GM21515 (cell line): Measurements from ENCODE around the gene PHF21A.

Experiments
- ATAC-seq: cut with Tn5 transposase; IDR thresholded peaks from one replicate; pipeline ENCODE4 v1.9.1; 2021; ENCODE audit not compliant: unreplicated experiment

The PHF21A gene

DNA sequence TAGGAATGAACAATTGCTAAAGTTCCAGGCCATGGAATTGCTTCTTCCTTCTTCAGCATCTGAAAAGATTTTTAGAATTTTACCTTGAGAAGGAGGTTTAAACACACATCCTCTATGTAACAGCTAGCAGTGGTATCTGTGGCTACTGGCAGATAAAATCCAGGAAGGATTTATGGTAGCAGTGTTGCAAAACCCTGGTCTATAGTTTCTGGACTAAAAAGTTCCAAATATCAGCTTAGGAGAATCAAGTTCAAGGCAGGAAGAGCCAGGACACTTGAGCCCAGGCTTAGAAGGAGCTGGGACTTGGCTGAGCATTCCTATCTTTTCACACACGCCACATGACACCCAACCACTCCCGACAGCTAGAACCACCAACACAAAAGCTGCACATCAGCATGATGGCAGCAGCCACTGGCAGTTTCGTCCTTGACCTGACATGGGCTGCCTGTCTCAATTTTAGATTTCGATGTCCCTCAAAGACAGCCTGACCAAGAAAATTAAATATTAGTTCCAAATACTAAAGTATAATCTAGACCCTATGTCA is 184.7 kb downstream of the PHF21A start:
- no peak for ATAC-seq

DNA sequence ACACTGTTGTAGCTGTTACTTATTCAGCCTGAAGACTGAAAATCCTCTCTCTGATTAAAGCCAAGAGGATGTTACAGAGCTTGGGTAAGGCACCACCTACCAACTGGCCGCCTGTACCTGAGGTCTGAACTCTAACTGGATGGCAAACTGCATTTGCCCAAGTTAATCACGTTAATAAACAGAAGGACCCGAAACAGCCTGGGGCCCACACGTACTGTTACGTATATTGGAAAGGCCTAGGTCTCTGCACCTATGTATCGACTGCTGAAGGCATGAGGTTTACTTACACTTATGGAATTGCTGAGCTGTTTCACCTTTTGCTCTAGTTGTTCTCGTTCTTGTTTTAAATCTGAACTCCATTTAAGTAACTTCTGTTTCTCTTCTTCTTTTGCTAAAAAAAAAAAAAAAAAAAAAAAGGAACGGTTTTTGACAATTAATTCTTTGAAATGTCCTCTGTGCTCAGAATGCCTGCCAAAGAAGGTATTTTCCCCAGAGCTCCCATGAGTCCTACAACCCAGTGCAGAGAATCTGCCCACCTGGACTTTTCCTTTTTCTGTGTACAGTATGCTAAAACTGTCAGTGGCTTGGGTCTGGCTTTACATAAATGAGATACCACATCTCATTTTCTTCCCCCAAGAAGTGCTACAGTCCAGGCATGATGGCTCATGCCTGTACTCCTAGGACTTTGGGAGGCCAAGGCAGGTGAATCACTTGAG is 185.7 kb downstream of the PHF21A start:
- no peak for ATAC-seq

DNA sequence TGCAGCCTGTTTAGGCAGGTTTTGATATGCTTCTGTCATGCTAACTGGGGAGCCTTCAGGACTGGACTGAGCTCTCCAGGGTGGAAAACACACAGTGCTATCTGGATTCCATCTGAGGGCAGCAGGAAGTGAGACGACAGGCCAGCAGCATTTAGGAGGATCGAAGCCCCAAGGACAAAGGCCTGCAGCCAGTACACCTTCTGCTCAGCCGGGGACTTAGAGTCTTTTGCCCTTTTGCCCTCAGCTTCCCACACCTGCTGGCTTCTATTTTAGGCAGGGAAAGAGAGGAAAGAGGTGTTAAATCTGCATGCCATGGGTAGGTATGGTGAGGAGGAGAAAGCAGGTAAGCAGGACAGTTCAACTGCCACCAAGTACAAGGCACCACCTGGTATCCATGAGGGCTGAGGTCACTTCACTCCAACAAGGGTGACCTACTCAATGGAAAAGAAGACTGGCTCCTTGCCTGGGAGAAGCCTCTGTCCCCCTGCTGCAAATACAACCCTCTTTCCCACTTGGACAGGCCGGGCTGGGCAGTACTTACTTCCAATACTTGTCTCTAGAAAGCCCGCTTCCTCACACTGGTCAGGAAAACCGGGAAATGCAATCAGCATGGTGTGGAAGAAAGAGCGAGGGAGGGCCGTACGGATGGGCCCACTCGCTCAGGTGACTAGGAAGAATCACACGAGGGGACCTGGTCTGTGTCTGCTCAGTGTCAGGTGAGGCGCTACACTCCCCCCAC is 186.5 kb downstream of the PHF21A start:
- no peak for ATAC-seq

DNA sequence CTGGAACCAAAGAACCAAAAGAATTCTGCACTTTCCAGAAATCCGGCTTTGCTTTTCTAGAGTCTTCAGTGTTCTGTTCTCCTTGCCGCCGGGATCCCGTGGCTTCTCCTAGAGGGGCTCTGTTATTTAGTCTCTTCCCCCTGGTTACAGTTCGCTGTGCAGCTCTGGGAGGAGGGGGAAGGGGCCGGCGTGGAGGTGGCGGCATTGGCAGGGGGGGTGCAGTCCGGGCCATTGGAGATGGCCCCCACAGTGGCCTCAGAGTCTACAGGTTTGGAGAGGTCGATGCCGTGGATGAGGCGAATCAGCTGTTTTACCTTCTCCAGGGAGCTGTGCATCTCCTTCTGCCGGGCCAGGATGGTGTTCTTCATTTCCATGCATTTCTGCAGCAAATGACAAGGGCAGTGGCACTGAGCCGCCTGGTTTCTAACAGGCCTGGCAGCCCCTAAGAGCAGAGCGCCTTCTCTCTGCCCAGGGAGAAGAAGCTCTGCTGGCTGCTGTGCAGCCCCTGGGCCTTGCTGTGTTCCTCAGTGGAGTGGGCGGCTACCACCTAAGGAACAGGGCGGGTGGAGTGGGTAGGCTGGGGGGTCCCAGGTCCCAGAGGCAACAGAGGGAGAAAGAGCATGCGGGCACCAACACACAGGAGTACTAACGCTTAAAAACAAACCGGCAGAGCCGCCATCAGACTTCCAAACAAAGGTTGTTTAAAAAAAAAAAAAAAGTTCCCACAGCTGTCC is 187.2 kb downstream of the PHF21A start:
- ATAC-seq = no peak

DNA sequence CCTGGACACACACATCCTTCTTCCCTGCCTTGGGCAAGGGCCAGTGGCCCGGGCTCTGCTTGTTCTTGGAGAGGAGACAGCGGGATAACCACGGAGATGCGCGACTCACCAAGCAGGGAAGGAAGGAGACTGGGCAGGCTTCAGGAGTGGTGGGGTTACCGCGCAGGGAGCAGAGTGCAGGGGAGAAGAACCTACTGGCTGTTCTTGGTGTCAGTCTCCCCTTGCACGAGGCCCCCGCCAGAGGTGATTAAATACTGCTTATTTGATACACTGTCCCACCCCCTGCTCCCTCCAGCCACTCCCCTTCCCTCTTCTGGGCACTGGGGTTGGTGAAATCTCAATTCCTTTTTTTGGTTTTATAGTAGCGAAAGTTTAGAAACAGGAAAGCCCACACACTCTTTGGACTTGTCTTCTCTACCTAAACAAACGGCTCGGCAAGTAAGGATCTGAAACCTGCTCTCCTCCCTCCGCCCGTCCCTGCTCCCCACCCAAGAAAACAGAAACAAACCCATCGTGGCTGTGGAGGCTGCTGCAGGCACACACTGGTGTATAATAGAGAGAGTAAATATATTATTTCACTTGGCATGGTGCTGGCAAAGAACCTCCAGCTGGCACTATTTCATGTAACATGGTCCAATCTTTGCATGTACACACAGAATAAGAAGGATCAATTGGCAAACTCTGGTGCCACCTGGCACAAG is 188.0 kb downstream of the PHF21A start:
- peak; percentile 30 for ATAC-seq

DNA sequence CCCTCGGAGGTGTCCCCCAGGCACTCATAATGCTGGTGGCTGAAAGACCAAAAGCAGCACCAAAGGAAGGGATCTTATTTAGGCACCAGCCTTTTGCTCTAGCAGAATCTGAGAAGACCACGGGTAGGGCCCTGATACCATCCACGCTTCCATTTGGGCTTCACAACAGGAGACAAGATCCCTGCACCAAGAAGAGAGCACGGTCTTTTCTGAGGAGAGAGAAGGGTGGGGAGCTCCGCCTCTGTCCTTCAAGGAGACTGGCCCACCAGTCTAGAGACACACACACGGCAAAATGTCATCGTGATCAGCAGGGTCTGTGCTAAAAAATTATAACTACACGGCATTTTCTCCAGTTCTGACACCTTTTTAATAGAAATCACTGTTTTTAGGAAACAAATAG is 189.0 kb downstream of the PHF21A start:
- no peak for ATAC-seq

DNA sequence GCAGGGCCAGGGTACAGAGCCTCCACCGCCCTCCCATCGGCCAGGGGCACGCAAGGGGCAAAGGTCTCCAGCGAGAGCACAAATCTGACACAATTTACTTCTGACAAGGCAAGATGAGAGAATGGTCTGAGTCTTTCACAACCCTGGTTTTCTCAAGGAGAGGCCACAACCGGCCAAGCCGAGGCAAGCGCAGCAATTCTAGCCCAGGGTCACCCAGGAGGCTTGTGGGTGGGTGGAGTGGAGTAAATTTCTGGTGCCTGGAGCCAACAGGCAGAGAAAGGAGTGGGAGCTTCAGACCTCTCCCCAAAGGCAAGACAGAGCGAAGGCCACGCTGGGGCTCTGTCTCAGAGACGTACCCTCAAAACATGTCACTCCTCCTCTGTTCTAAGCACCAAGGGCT is 189.5 kb downstream of the PHF21A start:
- ATAC-seq = no peak

DNA sequence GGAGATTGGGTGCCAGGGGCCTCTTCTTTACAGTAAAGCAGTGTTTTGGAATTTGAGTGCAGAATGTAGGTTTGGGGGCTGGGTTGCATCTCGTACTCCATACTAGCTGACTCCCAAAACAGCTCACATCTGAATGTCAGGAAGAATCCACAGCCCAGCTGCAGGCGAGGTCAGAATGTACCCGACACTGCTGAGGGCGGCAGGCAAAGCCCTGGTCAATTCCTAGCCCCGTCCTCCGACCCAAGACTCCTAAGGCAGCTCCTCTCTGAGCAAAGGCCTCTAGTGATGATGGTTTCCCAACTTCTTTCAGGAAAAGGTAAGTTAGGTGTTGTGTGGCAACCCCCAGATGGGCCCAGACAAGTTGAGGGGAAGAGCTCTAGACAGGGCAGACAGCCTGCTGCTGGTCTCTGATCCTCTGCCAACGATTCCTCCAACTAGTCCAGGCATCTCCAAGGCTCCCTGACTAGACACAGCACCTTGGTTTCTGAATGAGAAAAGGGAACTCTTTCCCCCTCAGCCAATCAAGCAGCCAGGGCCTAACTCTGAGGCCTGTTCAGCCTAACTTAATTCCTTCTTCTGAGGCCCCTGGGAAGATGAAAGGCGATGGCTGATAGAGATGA is 190.2 kb downstream of the PHF21A start:
- ATAC-seq = no peak

DNA sequence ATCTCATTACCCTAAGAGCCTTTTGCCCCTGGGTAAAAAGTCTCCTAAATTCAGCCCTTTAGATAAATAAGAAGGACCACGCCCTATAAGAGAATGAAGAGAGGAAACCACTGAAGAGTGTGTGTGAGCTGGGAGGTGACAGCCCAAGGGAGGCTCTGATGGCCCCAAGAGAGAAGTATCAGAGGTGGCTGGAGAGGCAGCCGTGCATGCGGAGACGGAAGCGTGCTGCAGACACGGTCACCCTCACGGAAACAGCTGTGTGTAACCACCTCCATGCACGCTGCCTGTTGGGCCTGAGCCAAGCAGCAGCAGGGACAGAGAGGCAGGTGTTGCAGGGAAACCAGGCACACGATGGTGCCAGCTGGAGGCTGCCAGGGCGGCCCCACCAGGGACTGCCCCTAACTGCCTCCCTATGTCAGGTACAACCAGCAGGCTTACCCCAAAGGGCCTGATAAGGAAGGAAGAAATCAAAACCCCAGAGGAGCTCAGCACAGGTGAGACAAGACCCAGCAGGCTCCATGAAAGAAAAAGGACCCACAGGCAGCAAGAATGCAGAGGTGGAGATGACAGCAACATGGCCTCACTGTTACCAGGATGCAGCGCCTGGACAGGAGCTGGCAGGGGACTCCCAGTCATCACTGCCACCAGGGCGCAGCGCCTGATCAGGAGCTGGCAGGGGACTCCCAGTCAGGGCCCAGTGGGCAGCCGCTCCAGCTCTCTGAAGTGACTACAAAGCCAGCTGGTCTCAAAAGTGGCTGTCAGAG is 191.0 kb downstream of the PHF21A start:
- peak; percentile 88 for ATAC-seq

DNA sequence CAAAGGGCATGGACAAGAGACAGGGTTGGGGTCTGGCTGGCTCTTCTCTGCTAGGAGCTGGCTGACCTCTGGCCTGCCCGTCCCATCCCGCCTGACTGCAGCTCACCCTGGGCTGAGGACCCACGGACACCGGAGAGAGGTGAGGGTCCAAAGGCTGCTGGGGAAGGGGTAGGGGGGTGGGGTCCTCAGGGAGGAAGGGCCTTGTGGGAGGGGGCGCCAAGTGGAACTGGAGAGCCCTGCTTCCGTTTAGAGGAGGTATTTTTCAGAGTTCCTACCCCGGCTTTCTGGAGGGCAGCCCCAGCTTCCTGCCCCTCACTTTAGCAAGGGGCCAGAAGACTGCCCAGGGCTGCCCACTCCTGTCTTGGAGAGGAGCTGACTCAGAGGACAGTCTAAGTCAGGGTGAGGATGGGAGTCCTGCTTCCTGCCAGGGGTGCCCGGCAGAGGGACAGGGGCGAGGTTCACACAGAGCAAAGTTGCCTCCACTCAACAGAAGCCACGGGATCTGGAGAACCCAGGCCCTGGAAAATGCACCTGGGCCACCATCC is 191.7 kb downstream of the PHF21A start:
- no peak for ATAC-seq

DNA sequence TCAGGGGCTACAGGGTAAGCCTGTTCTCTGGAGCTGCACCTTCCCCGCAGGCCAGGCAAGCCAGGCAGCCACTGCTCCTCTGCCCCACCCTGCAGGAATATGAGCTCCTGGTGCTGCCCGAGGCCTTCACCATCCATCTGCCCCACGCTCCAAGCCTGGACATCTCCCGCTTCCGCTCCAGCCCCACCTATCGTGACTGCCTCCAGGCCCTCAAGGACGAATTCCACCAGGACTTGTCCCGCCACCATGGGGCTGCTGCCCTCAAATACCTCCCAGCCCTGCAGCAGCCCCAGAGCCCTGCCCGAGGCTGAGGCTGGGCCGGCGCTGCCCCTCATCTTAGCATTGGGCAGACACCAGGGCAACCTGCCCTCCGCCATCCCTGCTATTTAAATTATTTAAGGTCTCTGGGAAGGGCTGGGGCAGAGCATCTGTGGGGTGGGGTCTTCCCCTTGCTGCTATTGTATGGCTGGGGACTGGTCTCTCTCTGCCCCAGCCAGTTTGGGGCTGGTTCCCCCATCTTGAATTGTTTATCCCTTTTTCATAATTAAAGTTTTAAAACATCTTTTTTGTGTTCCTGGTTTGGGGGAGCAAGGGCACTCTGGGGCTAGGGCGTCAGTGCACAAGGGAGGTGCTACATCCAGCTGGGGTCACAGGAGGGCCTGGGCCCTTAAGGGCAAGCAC is 192.6 kb downstream of the PHF21A start:
- ATAC-seq = no peak

DNA sequence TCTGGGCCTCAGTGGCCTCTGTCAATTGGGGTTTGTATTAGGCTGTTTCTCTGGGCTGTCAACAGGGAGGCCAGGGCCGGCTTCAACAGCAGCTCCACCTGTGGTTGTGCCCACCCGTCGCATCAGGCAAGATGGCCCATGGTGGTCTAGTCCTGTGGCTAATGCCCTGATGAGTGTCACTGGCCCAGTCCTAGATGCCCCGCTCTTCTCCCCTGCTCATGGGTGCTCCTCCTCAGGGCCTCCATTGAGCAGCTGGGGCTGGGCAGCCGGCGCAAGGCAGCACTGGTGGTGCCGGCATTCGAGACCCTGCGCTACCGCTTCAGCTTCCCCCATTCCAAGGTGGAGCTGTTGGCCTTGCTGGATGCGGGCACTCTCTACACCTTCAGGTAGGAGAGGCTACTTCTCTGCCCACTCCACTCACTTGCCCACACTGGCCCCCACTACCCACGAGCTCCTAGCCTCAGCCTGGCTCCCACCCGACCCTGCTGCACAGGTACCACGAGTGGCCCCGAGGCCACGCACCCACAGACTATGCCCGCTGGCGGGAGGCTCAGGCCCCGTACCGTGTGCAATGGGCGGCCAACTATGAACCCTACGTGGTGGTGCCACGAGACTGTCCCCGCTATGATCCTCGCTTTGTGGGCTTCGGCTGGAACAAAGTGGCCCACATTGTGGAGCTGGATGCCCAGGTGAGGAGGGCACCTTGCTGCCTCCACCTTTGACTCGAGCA is 193.4 kb downstream of the PHF21A start:
- no peak for ATAC-seq

DNA sequence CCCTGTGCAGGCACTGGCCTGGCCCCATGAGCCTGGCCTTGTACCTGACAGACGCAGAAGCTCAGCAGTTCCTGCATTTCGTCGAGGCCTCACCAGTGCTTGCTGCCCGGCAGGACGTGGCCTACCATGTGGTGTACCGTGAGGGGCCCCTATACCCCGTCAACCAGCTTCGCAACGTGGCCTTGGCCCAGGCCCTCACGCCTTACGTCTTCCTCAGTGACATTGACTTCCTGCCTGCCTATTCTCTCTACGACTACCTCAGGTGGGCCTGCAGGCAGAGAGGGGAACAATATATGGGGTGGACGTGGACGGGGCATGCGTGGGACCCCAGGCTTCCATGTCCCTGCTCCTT is 193.9 kb downstream of the PHF21A start:
- ATAC-seq = no peak

DNA sequence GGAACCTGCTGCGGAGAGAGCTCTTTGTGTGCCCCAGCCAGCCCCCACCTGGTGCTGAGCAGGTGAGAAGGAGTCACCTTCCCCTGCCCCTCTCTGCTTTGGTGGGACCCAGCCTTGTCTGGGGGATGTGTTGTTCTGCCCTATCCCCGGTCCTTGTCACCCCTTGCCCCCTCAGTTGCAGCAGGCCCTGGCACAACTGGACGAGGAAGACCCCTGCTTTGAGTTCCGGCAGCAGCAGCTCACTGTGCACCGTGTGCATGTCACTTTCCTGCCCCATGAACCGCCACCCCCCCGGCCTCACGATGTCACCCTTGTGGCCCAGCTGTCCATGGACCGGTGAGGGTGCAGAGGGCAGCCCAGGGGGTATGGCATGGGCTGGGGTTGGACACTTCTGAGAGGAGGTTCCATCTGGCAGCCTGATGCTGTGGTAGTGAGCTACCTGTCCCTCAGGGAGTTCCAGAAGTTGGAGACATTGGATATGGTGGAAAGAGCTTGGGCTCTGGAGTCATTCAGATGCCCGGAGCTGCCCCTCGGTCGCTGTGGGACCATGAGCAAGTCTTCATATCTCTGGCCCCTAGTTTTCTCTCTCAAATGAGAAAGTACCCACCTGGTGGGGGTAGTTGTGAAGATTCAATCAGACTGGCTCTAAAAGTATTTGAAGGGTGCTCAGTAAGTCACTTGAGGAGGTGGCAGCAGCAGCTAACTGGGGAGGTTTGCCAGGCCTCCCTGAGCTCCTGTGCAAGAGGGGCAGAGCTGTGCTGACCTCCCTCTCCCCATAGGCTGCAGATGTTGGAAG is 194.5 kb downstream of the PHF21A start:
- ATAC-seq = no peak

DNA sequence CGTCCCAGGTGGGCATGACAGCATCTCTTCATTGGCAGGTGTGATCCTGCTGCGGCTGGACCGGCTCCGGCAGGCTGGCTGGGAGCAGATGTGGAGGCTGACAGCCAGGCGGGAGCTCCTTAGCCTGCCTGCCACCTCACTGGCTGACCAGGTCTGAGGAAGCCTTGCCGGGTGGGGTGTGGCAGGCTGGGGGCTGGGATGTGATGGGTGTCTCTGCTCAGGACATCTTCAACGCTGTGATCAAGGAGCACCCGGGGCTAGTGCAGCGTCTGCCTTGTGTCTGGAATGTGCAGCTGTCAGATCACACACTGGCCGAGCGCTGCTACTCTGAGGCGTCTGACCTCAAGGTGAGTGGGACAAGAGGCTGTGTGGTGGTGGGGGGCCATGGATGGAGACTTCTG is 195.3 kb downstream of the PHF21A start:
- no peak for ATAC-seq

DNA sequence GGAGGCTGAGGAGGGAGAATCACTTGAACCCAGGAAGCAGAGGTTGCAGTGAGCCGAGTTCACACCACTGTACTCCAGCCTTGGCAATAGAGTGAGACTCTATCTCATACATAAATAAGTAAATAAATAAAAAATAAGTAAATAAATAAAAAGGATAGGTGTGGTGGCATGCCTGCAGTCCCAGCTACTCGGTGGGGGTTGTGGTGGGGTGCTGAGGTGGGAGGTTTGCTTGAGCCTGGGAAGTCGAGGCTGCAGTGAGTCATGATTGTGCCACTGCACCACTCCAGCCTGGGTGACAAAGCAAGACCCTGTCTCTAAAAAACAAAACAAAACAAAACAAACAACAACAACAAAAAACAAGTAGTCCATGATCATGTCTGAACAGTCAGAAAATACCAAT is 195.7 kb downstream of the PHF21A start:
- ATAC-seq = no peak

DNA sequence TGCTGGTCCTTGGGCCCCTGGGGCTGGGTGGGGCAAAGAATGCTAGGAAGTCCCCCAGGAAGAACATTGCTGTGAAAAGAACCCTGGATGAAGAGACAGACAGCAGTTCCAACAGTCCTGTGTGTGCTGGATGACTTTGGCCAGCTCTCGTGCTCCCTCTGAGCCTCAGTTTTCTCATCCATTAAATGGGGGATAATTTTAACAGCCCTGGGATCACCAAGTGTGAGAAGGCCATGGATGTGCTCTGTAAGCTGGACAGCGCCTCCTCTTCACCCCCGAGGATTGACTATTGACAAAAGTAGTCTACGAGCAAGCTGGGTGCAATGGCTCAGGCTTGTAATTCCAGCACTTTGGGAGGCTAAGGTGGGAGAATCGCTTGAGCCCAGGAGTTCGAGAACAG is 196.3 kb downstream of the PHF21A start:
- ATAC-seq = no peak
